Aorta (tissue), 5 donors: Measurements from ENCODE around the gene FMN2. TPM values are rescaled to one million over a fixed set of nuclear protein-coding genes. Genes with fewer than 3 reads are reported as not detected.

ENCODE experiments used
- ATAC-seq: fragments of 200-7000 bp; cut with Tn5 transposase; one replicate; pipeline ENCODE4 v1.9.1; 2022; ENCODE audit warnings: moderate library complexity; ENCODE audit not compliant: low FRiP score
- DNase-seq, 2 donors: peaks; one replicate each; pipeline ENCODE4 v3.0.0-alpha.2; 2020
- H3K27ac ChIP-seq, 2 donors: one replicate each; pipeline ENCODE4 v1.5.1; 2013; ENCODE audit warnings: low read length in 2 of 2, mild to moderate bottlenecking in 2 of 2, moderate library complexity in 2 of 2, control low read depth in 1 of 2, inconsistent platforms in 1 of 2, low read depth in 1 of 2
- H3K27me3 ChIP-seq, 2 donors: one replicate each; pipeline ENCODE4 v1.6.1; 2013; ENCODE audit warnings: control low read depth in 1 of 2, low read length in 1 of 2, mild to moderate bottlenecking in 1 of 2, moderate library complexity in 1 of 2; ENCODE audit not compliant: insufficient read depth in 2 of 2, control insufficient read depth in 1 of 2
- H3K36me3 ChIP-seq, 2 donors: one replicate each; pipeline ENCODE4 v1.6.1; 2013; ENCODE audit warnings: control low read depth in 1 of 2, low read length in 1 of 2, mild to moderate bottlenecking in 1 of 2; ENCODE audit not compliant: insufficient read depth in 2 of 2, control insufficient read depth in 1 of 2
- H3K4me1 ChIP-seq, 2 donors: one replicate each; pipeline ENCODE4 v1.6.1; 2013; ENCODE audit warnings: low read length in 2 of 2, control low read depth in 1 of 2, mild to moderate bottlenecking in 1 of 2, moderate library complexity in 1 of 2; ENCODE audit not compliant: insufficient read depth in 2 of 2, control insufficient read depth in 1 of 2
- H3K4me3 ChIP-seq, 2 donors: one replicate each; pipeline ENCODE4 v1.5.1; 2013; ENCODE audit warnings: low read length in 2 of 2, control low read depth in 1 of 2, mild to moderate bottlenecking in 1 of 2
- H3K9me3 ChIP-seq: one replicate; pipeline ENCODE4 v1.6.1; 2013; ENCODE audit warnings: mild to moderate bottlenecking, low read length; ENCODE audit not compliant: control insufficient read depth
- WGBS, 2 donors: extraction: QIAGEN DNeasy Blood & Tissue Kit; methylation state at CpG; one replicate each; pipeline ENCODE4 v1.1.7; 2013; 5-methylcytosine and 5-hydroxymethylcytosine counted together
- intact Hi-C, 2 donors: fragments of 100-400 bp; cut with DNase I; formaldehyde crosslinking; loops; one replicate each; pipeline versions ENCODE4 v1.14.2 to v1.15.0; 2022
- polyA plus RNA-seq, 2 donors: library from polyadenylated mRNA; stranded (reverse); fragments of 200-250 nt; gene quantifications; one replicate each; pipeline ENCODE4 v1.2.3, GENCODE V29; 2013
- total RNA-seq, 2 donors: library from RNA; stranded (reverse); fragmentation: NEBNext Ultra II Directional; extraction: Animal tissue kit (Norgen Biotek cat#: 25700); gene quantifications; one replicate each; pipeline ENCODE4 v1.2.1, GENCODE V29; 2021
- donor health status: healthy with polysubstance abuse.
- donor health status: Bipolar disorder and iron deficiency.
- donor health status: DM: no; HTN: no; CAD: no.
- donor health status: DM: no; HTN: no; CAD: no.
- donor health status: DM: yes; HTN: yes; CAD: no.

Gene FMN2
- total and polyA plus RNA-seq, 4 donors, result 0.10 to 1.1 (median 0.91) TPM

DNA sequence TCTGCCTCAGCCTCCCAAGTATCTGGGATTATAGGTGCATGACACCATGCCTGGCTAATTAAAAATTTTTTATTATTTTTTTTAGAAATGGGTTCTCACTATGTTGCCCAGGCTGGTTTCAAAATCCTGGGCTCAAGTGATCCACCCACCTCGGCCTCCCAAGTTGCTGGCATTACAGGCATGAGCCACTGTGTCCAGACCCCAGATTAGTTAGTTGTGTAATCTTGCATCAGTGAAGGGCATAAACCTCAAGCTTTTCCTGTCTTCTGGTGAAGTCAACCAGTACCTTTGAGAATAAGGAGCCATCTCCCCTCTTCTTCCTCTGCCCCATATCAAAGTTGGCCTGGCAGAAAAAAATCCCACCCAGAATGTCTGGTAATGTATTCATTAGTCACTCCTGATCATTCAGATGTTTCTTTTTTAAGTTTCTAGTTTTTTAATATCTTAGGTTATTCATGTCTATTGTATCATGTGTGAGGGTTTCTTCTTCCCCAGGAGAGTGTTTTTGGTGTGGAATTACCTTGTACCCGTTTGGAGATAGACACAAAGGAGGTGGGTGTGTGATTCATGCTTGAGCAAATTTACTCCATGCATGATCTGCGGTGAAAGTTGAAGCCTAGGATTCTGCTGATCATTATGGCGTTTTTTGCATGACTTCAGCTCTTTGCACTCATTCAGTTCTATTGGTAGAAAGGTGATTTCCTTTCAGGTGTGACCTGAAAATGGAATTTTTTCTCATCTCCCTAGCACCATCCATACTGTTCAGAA lies 144.0 kb downstream of the FMN2 start:
- Histone ChIP-seq H3K4me1 (no peaks in the 10 kb centered on the region), H3K4me3 (no peak overlapping the region), H3K27ac (no peak overlapping the region), H3K27me3 (no peaks in the 10 kb centered on the region), H3K36me3 (no peaks in the 10 kb centered on the region), H3K9me3 (no peaks in the 10 kb centered on the region)
- intact Hi-C loops, result no loop called here
- DNase-seq, result no peak
- ATAC-seq, result no peak
- WGBS, 2 donors, result 85% methylated on average over 4 of the region's 4 CpGs

DNA sequence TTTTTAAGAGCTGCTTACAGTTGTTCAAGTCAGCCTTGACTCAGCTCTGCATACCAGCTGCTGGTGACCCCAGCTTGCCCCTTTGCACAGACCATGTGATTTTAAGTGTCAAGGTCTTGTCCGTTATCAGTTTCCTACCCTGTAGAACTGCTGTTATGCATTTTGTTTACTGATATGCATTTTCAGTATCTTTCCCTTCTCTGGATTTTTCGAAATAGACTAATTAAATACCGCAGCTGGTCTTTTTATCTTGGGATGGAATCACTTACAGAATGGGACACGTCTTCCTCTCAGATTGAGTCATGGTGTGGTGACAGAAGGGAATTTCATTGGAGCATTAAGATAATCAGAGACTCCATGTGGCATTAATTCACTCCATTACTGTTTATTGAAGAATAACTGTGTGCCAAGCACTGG lies 145.6 kb downstream of the FMN2 start:
- no peak for ATAC-seq
- 50 to 63% methylated on average over 4 of the region's 4 CpGs for WGBS, 2 donors
- Histone ChIP-seq H3K27me3 (no peaks in the 10 kb centered on the region), H3K4me3 (no peak overlapping the region), H3K4me1 (no peaks in the 10 kb centered on the region), H3K27ac (no peak overlapping the region), H3K36me3 (no peaks in the 10 kb centered on the region), H3K9me3 (no peaks in the 10 kb centered on the region)
- DNase-seq, result no peak
- intact Hi-C loops, result no loop called here

DNA sequence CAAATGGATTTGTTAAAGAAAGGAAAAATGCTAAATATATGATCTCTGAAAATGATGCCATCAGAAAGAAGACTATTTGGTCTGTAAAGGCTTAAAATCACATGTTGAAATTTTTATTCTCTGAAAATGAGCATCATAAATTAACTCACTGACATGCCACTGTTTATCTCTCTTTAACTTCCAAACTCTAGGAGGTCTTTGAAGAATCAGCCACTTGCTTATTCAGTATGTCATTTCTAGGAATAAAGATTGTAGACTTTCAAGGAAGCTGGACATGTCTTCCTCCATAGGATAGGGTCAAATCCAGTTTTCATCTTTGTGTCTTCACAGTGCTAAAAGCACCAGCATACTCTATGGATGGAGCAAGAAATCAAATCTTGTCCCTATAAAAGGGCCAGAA lies 147.6 kb downstream of the FMN2 start:
- ATAC-seq, result no peak
- H3K27ac ChIP-seq, result no peak overlapping the region
- H3K27me3 ChIP-seq, result no peaks in the 10 kb centered on the region
- no peaks in the 10 kb centered on the region for H3K4me1 ChIP-seq
- no peak overlapping the region for H3K4me3 ChIP-seq
- DNase-seq, result no peak
- no peaks in the 10 kb centered on the region for H3K36me3 ChIP-seq
- H3K9me3 ChIP-seq, result no peaks in the 10 kb centered on the region
- intact Hi-C loops, result no loop called here

DNA sequence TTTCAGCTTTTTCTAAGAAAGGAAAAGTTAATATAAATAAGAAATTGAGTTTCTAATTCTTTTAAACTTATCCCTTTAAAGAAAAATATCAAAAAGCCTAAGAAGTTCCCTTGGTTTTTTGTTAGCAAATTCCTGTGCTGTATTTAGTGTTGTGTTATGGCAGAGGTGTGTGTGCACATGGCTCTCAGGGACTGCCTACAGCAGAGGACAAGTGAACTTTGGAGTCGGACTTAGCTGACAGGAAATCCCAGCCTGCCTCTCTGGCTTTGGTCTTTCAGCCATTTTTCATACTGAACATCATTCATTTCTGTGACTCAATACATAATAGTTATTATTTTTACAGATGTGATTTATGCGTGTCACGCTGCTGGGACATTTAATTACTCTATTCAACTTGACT lies 149.6 kb downstream of the FMN2 start:
- Histone ChIP-seq H3K4me1 (no peaks in the 10 kb centered on the region), H3K9me3 (no peaks in the 10 kb centered on the region), H3K27me3 (no peaks in the 10 kb centered on the region), H3K4me3 (no peak overlapping the region), H3K27ac (no peak overlapping the region), H3K36me3 (no peaks in the 10 kb centered on the region)
- 14 to 31% methylated on average over 3 of the region's 3 CpGs for WGBS, 2 donors
- intact Hi-C loops, result no loop called here
- ATAC-seq (no peak), DNase-seq (no peak)

DNA sequence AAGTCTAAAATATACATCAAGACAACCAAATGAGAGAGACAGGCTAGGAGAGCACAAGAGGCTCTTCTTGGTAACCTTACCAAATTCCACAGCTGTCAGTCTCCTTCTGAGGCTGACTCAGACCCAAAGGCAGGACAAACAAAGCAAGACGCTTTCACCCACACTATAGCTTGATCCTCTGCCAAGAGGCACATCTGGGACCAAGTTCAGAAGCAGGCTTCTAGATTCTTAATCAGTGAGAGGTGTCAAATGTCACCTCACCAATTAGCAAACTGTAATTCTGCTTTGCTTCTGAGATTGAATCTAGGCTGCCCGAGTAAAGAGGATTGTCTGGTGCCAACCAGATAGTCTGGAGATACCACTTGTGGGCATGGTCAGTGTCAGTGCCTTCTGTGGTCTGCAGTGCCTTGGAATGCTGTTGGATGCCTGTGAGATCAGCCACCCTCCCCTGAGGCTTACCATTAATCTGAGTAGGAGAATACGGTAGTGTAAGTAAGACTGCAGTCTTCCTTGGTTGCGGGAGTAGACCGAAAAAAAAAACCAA lies 151.0 kb downstream of the FMN2 start:
- Histone ChIP-seq H3K9me3 (no peaks in the 10 kb centered on the region), H3K4me1 (no peaks in the 10 kb centered on the region), H3K27ac (no peak overlapping the region), H3K4me3 (no peak overlapping the region), H3K27me3 (no peaks in the 10 kb centered on the region), H3K36me3 (no peaks in the 10 kb centered on the region)
- no peak for DNase-seq
- ATAC-seq, result no peak
- intact Hi-C loops, result no loop called here
- WGBS, 2 donors, result 29 to 36% methylated on average over 5 of the region's 5 CpGs

DNA sequence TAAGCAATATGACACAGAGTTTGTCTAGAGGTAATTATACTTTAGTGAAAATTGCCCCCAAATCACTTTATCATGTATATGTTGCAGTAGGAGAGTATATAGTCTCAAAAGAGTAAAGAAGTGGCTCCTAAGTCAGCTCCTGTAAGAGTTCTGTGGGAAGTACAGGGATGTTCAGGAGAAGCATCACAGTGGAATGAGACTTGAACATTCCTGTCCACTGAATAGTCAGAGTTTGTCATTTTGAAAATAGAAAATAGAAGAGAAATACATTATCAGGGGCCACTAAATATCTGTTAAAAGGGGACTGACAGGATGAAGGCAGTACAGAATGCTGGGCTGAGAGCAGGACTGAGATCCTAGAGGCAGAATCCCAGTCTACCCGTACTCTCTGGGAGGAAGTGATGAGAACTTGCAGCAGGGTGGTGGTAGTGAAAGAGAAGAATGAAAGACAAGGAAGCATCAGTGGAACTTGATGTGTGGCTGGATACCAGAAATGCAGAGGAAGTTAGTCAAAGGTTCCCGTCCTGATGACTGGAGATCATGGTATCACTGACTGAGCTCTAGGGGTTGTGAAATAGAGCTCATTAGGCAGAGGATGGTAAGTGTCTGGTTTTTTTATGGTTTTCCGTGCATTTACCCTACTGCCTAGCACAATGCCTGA lies 153.4 kb downstream of the FMN2 start:
- H3K4me3 ChIP-seq, result no peak overlapping the region
- no peaks in the 10 kb centered on the region for H3K27me3 ChIP-seq
- intact Hi-C loops, result no loop called here
- H3K9me3 ChIP-seq, result no peaks in the 10 kb centered on the region
- no peak for DNase-seq
- WGBS, 2 donors, result 80 to 87% methylated on average over 3 of the region's 3 CpGs
- no peaks in the 10 kb centered on the region for H3K4me1 ChIP-seq
- H3K27ac ChIP-seq, result no peak overlapping the region
- no peaks in the 10 kb centered on the region for H3K36me3 ChIP-seq
- no peak for ATAC-seq

DNA sequence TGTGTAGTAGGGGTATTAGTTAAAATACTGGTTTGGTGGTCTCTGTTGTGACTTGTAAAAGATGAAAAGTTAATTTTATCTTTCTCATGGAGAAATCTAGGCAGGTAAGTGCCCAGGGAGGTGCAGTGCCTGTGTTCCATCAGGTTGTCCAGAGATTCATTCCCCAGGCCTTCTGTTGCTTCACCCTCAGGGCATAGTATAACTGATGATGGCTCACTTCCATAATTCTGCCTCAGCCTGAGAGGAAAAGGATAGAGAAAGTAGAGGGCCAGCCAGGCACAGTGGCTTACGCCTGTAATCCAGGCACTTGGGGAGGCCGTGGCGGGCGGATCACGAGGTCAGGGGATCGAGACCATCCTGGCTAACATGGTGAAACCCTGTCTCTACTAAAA lies 153.9 kb downstream of the FMN2 start:
- no peak overlapping the region for H3K4me3 ChIP-seq
- no peak for ATAC-seq
- DNase-seq, result no peak
- intact Hi-C loops, result no loop called here
- H3K36me3 ChIP-seq, result no peaks in the 10 kb centered on the region
- H3K27me3 ChIP-seq, result no peaks in the 10 kb centered on the region
- 89 to 95% methylated on average over 5 to 6 of the region's 6 CpGs for WGBS, 2 donors
- H3K4me1 ChIP-seq, result no peaks in the 10 kb centered on the region
- no peaks in the 10 kb centered on the region for H3K9me3 ChIP-seq
- H3K27ac ChIP-seq, result no peak overlapping the region

DNA sequence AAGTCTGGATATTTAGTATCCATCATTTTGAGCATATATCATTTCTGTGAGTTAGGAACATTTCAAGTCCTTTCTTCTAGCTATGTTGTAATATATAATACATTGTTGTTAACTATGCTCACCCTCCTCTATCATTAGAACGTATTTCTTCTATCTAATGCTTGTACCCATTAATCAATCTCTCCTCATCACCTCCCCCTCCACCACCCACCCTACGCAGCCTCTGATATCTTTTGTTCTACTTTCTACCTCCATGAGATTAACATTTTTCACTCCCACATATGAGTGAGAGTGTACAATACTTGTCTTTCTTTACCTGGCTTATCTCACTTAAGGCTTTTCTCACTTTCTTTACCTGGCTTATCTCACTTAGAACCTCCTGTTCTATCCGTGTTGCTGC lies 156.2 kb downstream of the FMN2 start:
- no peaks in the 10 kb centered on the region for H3K27me3 ChIP-seq
- 74 to 78% methylated on average over 3 of the region's 3 CpGs for WGBS, 2 donors
- intact Hi-C loops, result no loop called here
- no peaks in the 10 kb centered on the region for H3K4me1 ChIP-seq
- no peak for DNase-seq
- no peaks in the 10 kb centered on the region for H3K36me3 ChIP-seq
- no peaks in the 10 kb centered on the region for H3K9me3 ChIP-seq
- ATAC-seq, result no peak
- no peak overlapping the region for H3K4me3 ChIP-seq
- no peak overlapping the region for H3K27ac ChIP-seq

DNA sequence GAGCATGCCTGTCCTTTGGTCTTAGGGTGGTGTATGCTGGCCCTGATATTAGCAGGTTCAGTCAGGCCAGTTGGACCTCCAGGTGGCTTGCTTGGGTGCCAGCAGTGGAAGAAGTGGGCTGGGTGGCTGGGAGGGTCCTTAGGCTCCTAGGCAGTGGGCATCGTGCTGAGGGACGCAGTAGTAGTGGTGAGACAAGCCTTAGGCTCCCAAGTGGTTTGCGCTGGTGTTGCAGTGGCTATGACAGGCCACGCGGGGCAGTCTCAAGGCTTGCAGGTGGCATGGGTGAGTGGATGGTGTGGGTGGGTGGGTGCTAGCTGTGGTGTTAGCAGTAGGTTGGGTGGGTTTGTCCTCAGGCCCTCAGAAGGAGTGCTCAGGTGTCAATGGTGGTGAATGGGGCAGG lies 162.3 kb downstream of the FMN2 start:
- no peaks in the 10 kb centered on the region for H3K36me3 ChIP-seq

More for the DNA sequence above, 162.3 kb downstream of the FMN2 start:
- H3K4me1 ChIP-seq, result no peaks in the 10 kb centered on the region
- no peak for ATAC-seq
- H3K27me3 ChIP-seq, result no peaks in the 10 kb centered on the region
- intact Hi-C loops, result no loop called here
- WGBS, 2 donors, result 91 to 94% methylated on average over 5 of the region's 5 CpGs
- peak in 1 of 2 donors; percentile 57 for DNase-seq
- no peak overlapping the region for H3K27ac ChIP-seq
- no peaks in the 10 kb centered on the region for H3K9me3 ChIP-seq
- H3K4me3 ChIP-seq, result no peak overlapping the region
